Activated CD4-positive, alpha-beta T cell treated with anti-CD3 and anti-CD28 coated beads, Interleukin-2, amount 10 ng/mL, durations not matched to agents 7 days and 5 days (primary cell): ENCODE results near the gene KCNC1. TPM values are rescaled to one million over a fixed set of nuclear protein-coding genes. Genes with fewer than 3 reads are reported as not detected.

Experiments
- CTCF ChIA-PET: fragments of 350-600 bp; sonication (Branson Sonifier 250); formaldehyde crosslinking; loops from one replicate; lab custom pipeline; 2021; ENCODE audit warnings: antibody characterized with exemption; lab: Charles Lee
- POLR2A ChIA-PET: fragments of 350-600 bp; sonication (Branson Sonifier 250); formaldehyde crosslinking; loops from one replicate; lab custom pipeline; 2021; ENCODE audit warnings: antibody characterized with exemption; lab: Charles Lee
- DNase-seq: peaks from one replicate; pipeline ENCODE4 v3.0.0-alpha.2; 2020
- H3K27ac Mint-ChIP-seq: one replicate; pipeline ENCODE4 v1.8.0; 2021; ENCODE audit warnings: mild to moderate bottlenecking, moderate library complexity, mixed read lengths
- H3K27me3 Mint-ChIP-seq: one replicate; pipeline ENCODE4 v1.8.0; 2021; ENCODE audit warnings: mixed read lengths
- H3K36me3 Mint-ChIP-seq: one replicate; pipeline ENCODE4 v1.8.0; 2021; ENCODE audit warnings: low read depth, mixed read lengths
- H3K4me1 Mint-ChIP-seq: one replicate; pipeline ENCODE4 v1.8.0; 2021; ENCODE audit warnings: mixed read lengths
- H3K4me3 Mint-ChIP-seq: one replicate; pipeline ENCODE4 v1.8.0; 2021; ENCODE audit warnings: mild to moderate bottlenecking, moderate library complexity, mixed read lengths
- H3K9me3 Mint-ChIP-seq: one replicate; pipeline ENCODE4 v1.8.0; 2021; ENCODE audit warnings: mixed read lengths
- total RNA-seq, 2 experiments: library from RNA; stranded (reverse); gene quantifications; one replicate each; pipeline ENCODE4 v1.2.3, GENCODE V29; 2021

The KCNC1 gene
- total RNA-seq, 2 experiments from 2014 or later, result not detected

DNA sequence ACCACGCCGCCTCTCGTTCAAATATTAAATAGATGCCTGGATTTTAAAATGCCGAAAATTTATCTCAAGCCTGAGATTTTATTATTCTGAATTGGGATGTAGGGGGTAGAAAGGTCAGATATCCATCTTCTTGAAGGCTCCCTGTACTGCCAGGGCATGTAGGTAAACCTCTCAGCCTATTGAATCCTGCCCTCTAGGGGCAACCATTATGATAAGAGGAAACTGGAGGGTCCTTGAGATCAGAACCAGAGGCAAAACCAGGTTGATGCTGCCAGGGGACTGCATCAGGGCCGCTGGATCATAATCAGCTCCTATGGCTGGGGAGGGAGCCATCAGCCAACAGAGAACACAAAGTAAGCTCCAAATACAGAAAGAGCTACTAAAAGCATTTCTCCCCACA lies 92.4 kb downstream of the KCNC1 start:
- H3K4me3 Mint-ChIP-seq, result no peak overlapping the region
- no peak overlapping the region for H3K27ac Mint-ChIP-seq
- H3K36me3 Mint-ChIP-seq, result no peaks in the 10 kb centered on the region
- POLR2A ChIA-PET, result no interaction called here
- CTCF ChIA-PET, result interaction anchor here (0.6 kb wide), 1 partner anchor 16 kb away, joined by 3 read pairs; no protein-coding TSS in a partner anchor
- DNase-seq, result no peak
- no peaks in the 10 kb centered on the region for H3K27me3 Mint-ChIP-seq
- no peaks in the 10 kb centered on the region for H3K4me1 Mint-ChIP-seq
- no peaks in the 10 kb centered on the region for H3K9me3 Mint-ChIP-seq

DNA sequence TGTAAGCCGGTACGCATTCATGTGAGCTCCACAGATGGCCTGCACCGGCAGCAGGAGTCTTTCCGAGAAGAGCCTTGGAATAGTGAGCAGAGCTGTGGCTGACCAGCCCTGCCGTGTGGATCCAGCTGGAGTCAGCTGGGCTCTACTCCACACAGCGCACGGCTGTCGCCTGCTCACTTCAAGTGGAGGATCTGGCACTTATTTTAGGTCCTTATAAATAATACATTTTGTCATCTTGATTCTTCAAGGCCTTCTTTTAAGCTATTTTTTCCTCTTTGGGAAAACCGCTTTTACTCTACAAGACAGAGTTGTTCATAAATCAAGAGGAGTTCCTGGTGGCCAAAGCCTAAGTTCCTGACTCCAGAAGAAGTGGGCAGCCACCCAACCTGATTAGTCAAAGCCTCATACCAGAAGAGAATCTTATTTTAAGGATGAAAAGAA lies 93.8 kb downstream of the KCNC1 start:
- Mint-ChIP-seq H3K36me3 (no peaks in the 10 kb centered on the region), H3K27me3 (no peaks in the 10 kb centered on the region), H3K4me3 (no peak overlapping the region), H3K4me1 (no peaks in the 10 kb centered on the region), H3K27ac (no peak overlapping the region), H3K9me3 (no peaks in the 10 kb centered on the region)
- ChIA-PET CTCF (interaction anchor here (0.6 kb wide), 1 partner anchor 88 kb away, joined by 3 read pairs; no protein-coding TSS in a partner anchor), POLR2A (no interaction called here)
- no peak for DNase-seq

- no peaks in the 10 kb centered on the region for H3K9me3 Mint-ChIP-seq
- DNase-seq, result no peak
- POLR2A ChIA-PET, result no interaction called here
- H3K4me1 Mint-ChIP-seq, result no peaks in the 10 kb centered on the region
- CTCF ChIA-PET, result interaction anchor here (1.0 to 1.4 kb wide), 2 partner anchors 10 to 79 kb away, joined by 3 to 5 read pairs; no protein-coding TSS in a partner anchor
- H3K4me3 Mint-ChIP-seq, result no peak overlapping the region
- no peaks in the 10 kb centered on the region for H3K27me3 Mint-ChIP-seq
- H3K27ac Mint-ChIP-seq, result no peak overlapping the region
- no peaks in the 10 kb centered on the region for H3K36me3 Mint-ChIP-seq
Observed at GRCh38 chr11:17831228-17831627, 96.6 kb downstream of the KCNC1 start.

GRCh38 chr11:17831883-17832282 lies 97.3 kb downstream of the KCNC1 start:
- Mint-ChIP-seq H3K4me3 (no peak overlapping the region), H3K27ac (no peak overlapping the region), H3K9me3 (no peaks in the 10 kb centered on the region), H3K36me3 (no peaks in the 10 kb centered on the region), H3K4me1 (no peaks in the 10 kb centered on the region), H3K27me3 (no peaks in the 10 kb centered on the region)
- CTCF ChIA-PET, result interaction anchor here (1.0 to 1.4 kb wide), 2 partner anchors 10 to 78 kb away, joined by 3 to 5 read pairs; no protein-coding TSS in a partner anchor
- DNase-seq, result no peak
- POLR2A ChIA-PET, result no interaction called here

Other genes starting within 250 kb of the KCNC1 start
- gene USH1C, start 190.4 kb upstream of the KCNC1 start, total RNA-seq, result not detected
- not detected for gene OTOG, start 187.5 kb upstream of the KCNC1 start, total RNA-seq
- not detected for gene MYOD1, start 15.2 kb upstream of the KCNC1 start, total RNA-seq